ENCODE results near the gene PI4KA. TPM values are rescaled to one million over a fixed set of nuclear protein-coding genes. Genes with fewer than 3 reads are reported as not detected.

PI4KA gene
- total and polyA plus RNA-seq, 2 of the 13 experiments (the other 11 are each of a cell fraction or from before 2014, with no cell fraction given), result 27.4 to 56.4 TPM

DNA sequence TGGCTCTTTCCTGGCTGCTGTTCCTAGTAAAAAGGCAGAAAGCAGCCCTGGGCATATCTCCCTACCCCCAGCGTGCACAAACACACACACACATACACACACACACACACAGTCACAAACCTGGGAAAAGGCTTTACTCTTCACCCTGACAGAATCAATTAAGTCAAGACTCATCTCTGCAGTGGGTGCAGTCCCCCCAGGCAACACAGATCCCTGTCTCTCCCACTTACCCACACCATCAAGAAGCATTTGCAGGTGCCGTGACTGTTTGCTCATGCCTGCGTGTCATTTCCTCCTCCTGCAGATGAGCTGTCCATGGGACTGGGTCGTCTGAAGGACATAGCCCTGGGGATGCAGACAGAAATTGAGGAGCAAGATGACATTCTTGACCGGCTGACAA lies 28.8 kb upstream of the PI4KA start:
- no peak for DNase-seq (ENCODE audit: low spot score)
- no peak overlapping the region for H3K9ac ChIP-seq (ENCODE audit: insufficient read depth, low read depth, low read length)
- H3K4me2 ChIP-seq (ENCODE audit: low read depth, low read length), result no peak overlapping the region
- in situ Hi-C loops (cut with HindIII; ENCODE audit: extremely low pct_ligation_motif_present, low pct_unique_long_range_greater_than_20kb), result no loop called here
- H3K36me3 ChIP-seq (replicated peaks in 1 of 2; ENCODE audit: control insufficient read depth in 1 of 2, insufficient read depth in 2 of 2, low read length in 2 of 2), result peaks cover 9 to 42% of the 10 kb centered on the region in 2 experiments
- no peaks in the 10 kb centered on the region for H3K27me3 ChIP-seq (ENCODE audit: control insufficient read depth in 1 of 2, insufficient read depth in 2 of 2, low read length in 2 of 2)
- H3K4me3 ChIP-seq (replicated peaks in 1 of 3; ENCODE audit: insufficient read depth in 1 of 3, low read depth in 2 of 3, low read length in 3 of 3), result no peak overlapping the region
- FAIRE-seq, result no peak
- H3K9me3 ChIP-seq (ENCODE audit: low read length), result no peaks in the 10 kb centered on the region
- ChIA-PET CTCF (ENCODE audit: low intra/inter-chr PET ratio, low total read pairs) (no interaction called here), POLR2A (no interaction called here)
- no peak for ATAC-seq
- H3K79me2 ChIP-seq (ENCODE audit: insufficient read depth, low read length), result no peaks in the 10 kb centered on the region
- no TSS peak for BruUV-seq (replicated peaks)
- no peaks in the 10 kb centered on the region for H4K20me1 ChIP-seq (ENCODE audit: insufficient read depth, low read length)
- H3K4me1 ChIP-seq (ENCODE audit: insufficient read depth, low read length), result peaks cover 17% of the 10 kb centered on the region
- H3K27ac ChIP-seq (ENCODE audit: extremely low read length, insufficient read depth, low read length), result no peak overlapping the region
- H2AFZ ChIP-seq (ENCODE audit: low read length), result no peak overlapping the region
- intact Hi-C loops (cut with micrococcal nuclease; ENCODE audit: unreplicated experiment), result loop anchor here (5.0 kb wide), 1 partner anchor 75 kb away; no protein-coding TSS in a partner anchor
- 89% methylated on average over 5 of the region's 5 CpGs for WGBS (ENCODE audit: low lambda C conversion rate)
- no peak for TF ChIP-seq ZFX (CRISPR knock-in tag; IDR thresholded peaks at IDR 0.05; ENCODE audit: low read depth)
- no peak for TF ChIP-seq PHF5A (CRISPR knock-in tag; IDR thresholded peaks at IDR 0.05; ENCODE audit: low read depth, unreplicated experiment)
- no peak for TF ChIP-seq SMARCC2 (IDR thresholded peaks at IDR 0.05)
- TF ChIP-seq, protein P1, sequence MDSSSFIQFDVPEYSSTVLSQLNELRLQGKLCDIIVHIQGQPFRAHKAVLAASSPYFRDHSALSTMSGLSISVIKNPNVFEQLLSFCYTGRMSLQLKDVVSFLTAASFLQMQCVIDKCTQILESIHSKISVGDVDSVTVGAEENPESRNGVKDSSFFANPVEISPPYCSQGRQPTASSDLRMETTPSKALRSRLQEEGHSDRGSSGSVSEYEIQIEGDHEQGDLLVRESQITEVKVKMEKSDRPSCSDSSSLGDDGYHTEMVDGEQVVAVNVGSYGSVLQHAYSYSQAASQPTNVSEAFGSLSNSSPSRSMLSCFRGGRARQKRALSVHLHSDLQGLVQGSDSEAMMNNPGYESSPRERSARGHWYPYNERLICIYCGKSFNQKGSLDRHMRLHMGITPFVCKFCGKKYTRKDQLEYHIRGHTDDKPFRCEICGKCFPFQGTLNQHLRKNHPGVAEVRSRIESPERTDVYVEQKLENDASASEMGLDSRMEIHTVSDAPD (CRISPR knock-in tag; IDR thresholded peaks at IDR 0.05), result no peak
- TF ChIP-seq, protein P2, sequence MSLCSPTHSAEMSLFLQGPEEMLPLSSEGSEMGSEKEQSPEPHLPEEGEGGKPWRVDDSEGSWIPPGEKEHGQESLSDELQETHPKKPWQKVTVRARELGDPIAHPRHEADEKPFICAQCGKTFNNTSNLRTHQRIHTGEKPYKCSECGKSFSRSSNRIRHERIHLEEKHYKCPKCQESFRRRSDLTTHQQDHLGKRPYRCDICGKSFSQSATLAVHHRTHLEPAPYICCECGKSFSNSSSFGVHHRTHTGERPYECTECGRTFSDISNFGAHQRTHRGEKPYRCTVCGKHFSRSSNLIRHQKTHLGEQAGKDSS (CRISPR knock-in tag; IDR thresholded peaks at IDR 0.05; ENCODE audit: borderline replicate concordance, low read depth), result no peak
- TF ChIP-seq, protein P3, sequence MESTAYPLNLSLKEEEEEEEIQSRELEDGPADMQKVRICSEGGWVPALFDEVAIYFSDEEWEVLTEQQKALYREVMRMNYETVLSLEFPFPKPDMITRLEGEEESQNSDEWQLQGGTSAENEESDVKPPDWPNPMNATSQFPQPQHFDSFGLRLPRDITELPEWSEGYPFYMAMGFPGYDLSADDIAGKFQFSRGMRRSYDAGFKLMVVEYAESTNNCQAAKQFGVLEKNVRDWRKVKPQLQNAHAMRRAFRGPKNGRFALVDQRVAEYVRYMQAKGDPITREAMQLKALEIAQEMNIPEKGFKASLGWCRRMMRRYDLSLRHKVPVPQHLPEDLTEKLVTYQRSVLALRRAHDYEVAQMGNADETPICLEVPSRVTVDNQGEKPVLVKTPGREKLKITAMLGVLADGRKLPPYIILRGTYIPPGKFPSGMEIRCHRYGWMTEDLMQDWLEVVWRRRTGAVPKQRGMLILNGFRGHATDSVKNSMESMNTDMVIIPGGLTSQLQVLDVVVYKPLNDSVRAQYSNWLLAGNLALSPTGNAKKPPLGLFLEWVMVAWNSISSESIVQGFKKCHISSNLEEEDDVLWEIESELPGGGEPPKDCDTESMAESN (CRISPR knock-in tag; conservative IDR thresholded peaks at IDR 0.05), result no peak
- TF ChIP-seq, protein P4, sequence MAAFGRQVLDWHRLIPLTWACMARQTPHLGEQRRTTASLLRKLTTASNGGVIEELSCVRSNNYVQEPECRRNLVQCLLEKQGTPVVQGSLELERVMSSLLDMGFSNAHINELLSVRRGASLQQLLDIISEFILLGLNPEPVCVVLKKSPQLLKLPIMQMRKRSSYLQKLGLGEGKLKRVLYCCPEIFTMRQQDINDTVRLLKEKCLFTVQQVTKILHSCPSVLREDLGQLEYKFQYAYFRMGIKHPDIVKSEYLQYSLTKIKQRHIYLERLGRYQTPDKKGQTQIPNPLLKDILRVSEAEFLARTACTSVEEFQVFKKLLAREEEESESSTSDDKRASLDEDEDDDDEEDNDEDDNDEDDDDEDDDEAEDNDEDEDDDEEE (CRISPR knock-in tag; IDR thresholded peaks at IDR 0.05), result no peak
- no peak for TF ChIP-seq BRD4 (CRISPR knock-in tag; IDR thresholded peaks at IDR 0.05)
- no peak for TF ChIP-seq ZFP37 (CRISPR knock-in tag; IDR thresholded peaks at IDR 0.05; ENCODE audit: borderline replicate concordance)
- no peak for TF ChIP-seq KDM5B (CRISPR knock-in tag; IDR thresholded peaks at IDR 0.05; ENCODE audit: borderline replicate concordance)
- TF ChIP-seq, protein P5, sequence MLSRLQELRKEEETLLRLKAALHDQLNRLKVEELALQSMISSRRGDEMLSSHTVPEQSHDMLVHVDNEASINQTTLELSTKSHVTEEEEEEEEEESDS (CRISPR knock-in tag; IDR thresholded peaks at IDR 0.05; ENCODE audit: borderline replicate concordance), result no peak
- TF ChIP-seq ZNF674 (CRISPR knock-in tag; IDR thresholded peaks at IDR 0.05; ENCODE audit: low read depth), result no peak
- no peak for TF ChIP-seq FOSL1 (CRISPR knock-in tag; IDR thresholded peaks at IDR 0.05; ENCODE audit: borderline replicate concordance)
- TF ChIP-seq, protein P6, sequence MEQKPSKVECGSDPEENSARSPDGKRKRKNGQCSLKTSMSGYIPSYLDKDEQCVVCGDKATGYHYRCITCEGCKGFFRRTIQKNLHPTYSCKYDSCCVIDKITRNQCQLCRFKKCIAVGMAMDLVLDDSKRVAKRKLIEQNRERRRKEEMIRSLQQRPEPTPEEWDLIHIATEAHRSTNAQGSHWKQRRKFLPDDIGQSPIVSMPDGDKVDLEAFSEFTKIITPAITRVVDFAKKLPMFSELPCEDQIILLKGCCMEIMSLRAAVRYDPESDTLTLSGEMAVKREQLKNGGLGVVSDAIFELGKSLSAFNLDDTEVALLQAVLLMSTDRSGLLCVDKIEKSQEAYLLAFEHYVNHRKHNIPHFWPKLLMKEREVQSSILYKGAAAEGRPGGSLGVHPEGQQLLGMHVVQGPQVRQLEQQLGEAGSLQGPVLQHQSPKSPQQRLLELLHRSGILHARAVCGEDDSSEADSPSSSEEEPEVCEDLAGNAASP (CRISPR knock-in tag; IDR thresholded peaks at IDR 0.05; ENCODE audit: borderline replicate concordance), result no peak
- TF ChIP-seq CHCHD3 (CRISPR knock-in tag; IDR thresholded peaks at IDR 0.05), result no peak
- no peak for TF ChIP-seq KLF9 (CRISPR knock-in tag; IDR thresholded peaks at IDR 0.05; ENCODE audit: low read depth)
- TF ChIP-seq, protein P7, sequence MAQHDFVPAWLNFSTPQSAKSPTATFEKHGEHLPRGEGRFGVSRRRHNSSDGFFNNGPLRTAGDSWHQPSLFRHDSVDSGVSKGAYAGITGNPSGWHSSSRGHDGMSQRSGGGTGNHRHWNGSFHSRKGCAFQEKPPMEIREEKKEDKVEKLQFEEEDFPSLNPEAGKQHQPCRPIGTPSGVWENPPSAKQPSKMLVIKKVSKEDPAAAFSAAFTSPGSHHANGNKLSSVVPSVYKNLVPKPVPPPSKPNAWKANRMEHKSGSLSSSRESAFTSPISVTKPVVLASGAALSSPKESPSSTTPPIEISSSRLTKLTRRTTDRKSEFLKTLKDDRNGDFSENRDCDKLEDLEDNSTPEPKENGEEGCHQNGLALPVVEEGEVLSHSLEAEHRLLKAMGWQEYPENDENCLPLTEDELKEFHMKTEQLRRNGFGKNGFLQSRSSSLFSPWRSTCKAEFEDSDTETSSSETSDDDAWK (CRISPR knock-in tag; IDR thresholded peaks at IDR 0.05), result no peak

Measured in HepG2 (cell line).